HL-60 (cell line): ENCODE data around the gene ARMH2.

ENCODE experiments used
- DNase-seq, 2 experiments: peaks; one replicate each; pipeline ENCODE4 v3.0.0-alpha.2; 2010 to 2020; ENCODE audit warnings: low read depth in 1 of 2, low spot score in 1 of 2
- H3K27ac ChIP-seq: fragments of 250-450 bp; sonication (Bioruptor Pico); replicated peaks from 2 replicates; pipeline ENCODE4 v1.5.1; 2020; ENCODE audit warnings: mild to moderate bottlenecking, moderate library complexity
- H3K27me3 ChIP-seq: fragments of 250-450 bp; sonication (Bioruptor Pico); 2 replicates; pipeline ENCODE4 v1.5.1; 2021; ENCODE audit warnings: mild to moderate bottlenecking, moderate library complexity; ENCODE audit not compliant: insufficient read depth, poor library complexity, severe bottlenecking
- H3K4me3 ChIP-seq: replicated peaks from 2 replicates; pipeline ENCODE4 v1.5.1; 2011; ENCODE audit warnings: mild to moderate bottlenecking, control low read depth, low read length; ENCODE audit not compliant: insufficient read depth
- GABPA ChIP-seq: IDR thresholded peaks from 2 replicates; pipeline ENCODE4 v1.6.1; 2012; ENCODE audit warnings: low read depth
- POLR2AphosphoS5 ChIP-seq: IDR thresholded peaks from 2 replicates; pipeline ENCODE4 v1.6.1; 2012; ENCODE audit warnings: low read depth
- SPI1 ChIP-seq: IDR thresholded peaks from 2 replicates; pipeline ENCODE4 v1.6.1; 2012; ENCODE audit warnings: low read depth, mild to moderate bottlenecking, borderline replicate concordance
- TF ChIP-seq, protein P1 (sequence below): IDR thresholded peaks from 2 replicates; pipeline ENCODE4 v1.6.1; 2012; ENCODE audit warnings: low read depth; ENCODE audit not compliant: insufficient replicate concordance
- TF ChIP-seq, protein P2 (sequence below): IDR thresholded peaks from one replicate; pipeline ENCODE4 v1.5.1; 2011; ENCODE audit warnings: low read length, control low read depth, inconsistent platforms; ENCODE audit not compliant: insufficient read depth

The ARMH2 gene

DNA sequence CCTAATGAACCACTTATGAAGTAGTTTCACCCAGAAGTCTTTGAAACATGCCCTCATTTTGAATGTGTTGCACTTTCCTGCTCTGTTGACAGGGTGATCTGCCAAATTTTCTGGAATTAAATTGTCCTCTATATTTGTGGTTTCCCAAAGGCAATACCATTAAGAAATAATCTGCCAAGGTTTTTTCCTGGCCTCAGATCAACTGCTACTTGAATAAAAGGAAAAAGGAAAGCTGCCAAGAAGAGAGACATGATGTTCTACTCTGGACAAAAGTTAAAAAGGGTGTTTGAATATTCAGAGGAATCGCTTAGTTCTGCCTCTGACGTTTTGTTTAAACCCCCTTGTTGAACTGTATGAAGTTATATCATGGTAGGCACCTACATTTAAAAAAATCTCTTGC is 37.4 kb upstream of the ARMH2 start:
- H3K27ac ChIP-seq, result no peak overlapping the region
- DNase-seq, result no peak
- H3K4me3 ChIP-seq, result no peak overlapping the region
- no peaks in the 10 kb centered on the region for H3K27me3 ChIP-seq
- TF ChIP-seq, protein P1, sequence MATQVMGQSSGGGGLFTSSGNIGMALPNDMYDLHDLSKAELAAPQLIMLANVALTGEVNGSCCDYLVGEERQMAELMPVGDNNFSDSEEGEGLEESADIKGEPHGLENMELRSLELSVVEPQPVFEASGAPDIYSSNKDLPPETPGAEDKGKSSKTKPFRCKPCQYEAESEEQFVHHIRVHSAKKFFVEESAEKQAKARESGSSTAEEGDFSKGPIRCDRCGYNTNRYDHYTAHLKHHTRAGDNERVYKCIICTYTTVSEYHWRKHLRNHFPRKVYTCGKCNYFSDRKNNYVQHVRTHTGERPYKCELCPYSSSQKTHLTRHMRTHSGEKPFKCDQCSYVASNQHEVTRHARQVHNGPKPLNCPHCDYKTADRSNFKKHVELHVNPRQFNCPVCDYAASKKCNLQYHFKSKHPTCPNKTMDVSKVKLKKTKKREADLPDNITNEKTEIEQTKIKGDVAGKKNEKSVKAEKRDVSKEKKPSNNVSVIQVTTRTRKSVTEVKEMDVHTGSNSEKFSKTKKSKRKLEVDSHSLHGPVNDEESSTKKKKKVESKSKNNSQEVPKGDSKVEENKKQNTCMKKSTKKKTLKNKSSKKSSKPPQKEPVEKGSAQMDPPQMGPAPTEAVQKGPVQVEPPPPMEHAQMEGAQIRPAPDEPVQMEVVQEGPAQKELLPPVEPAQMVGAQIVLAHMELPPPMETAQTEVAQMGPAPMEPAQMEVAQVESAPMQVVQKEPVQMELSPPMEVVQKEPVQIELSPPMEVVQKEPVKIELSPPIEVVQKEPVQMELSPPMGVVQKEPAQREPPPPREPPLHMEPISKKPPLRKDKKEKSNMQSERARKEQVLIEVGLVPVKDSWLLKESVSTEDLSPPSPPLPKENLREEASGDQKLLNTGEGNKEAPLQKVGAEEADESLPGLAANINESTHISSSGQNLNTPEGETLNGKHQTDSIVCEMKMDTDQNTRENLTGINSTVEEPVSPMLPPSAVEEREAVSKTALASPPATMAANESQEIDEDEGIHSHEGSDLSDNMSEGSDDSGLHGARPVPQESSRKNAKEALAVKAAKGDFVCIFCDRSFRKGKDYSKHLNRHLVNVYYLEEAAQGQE, result no peak
- TF ChIP-seq, protein P2, sequence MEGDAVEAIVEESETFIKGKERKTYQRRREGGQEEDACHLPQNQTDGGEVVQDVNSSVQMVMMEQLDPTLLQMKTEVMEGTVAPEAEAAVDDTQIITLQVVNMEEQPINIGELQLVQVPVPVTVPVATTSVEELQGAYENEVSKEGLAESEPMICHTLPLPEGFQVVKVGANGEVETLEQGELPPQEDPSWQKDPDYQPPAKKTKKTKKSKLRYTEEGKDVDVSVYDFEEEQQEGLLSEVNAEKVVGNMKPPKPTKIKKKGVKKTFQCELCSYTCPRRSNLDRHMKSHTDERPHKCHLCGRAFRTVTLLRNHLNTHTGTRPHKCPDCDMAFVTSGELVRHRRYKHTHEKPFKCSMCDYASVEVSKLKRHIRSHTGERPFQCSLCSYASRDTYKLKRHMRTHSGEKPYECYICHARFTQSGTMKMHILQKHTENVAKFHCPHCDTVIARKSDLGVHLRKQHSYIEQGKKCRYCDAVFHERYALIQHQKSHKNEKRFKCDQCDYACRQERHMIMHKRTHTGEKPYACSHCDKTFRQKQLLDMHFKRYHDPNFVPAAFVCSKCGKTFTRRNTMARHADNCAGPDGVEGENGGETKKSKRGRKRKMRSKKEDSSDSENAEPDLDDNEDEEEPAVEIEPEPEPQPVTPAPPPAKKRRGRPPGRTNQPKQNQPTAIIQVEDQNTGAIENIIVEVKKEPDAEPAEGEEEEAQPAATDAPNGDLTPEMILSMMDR, result no peak
- no peak for TF ChIP-seq POLR2AphosphoS5
- TF ChIP-seq SPI1, result no peak
- no peak for TF ChIP-seq GABPA

DNA sequence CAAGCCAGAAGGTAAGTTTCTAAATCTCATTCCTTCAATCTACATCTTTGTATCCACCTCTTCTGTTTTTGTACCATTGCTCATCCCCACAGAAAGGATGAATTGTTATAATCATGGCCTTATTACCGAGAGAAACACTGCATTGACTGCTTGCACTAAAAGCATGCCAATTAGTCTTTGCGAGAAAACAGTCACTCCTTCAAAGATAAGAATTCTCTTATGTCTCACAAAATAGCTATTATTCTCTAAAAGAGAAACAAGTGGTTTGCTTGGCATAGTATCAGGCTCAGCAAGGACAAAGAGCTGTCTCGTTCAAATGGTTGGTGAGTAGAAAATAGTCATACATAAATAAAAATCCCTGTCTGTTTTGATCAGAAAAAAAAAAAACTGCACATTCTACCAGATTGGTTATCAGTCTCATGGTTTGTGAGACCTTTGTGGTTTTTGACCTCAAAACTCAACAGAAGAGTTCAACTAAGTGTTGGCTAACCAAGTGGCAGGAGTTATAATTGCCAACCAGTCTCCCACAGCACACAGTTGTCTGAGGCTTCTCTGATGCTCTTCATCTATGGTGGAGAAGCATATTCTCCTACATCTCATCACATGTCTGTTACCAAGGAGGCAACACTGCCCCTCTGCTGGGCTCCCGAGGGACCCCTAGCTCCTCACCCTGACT is 35.1 kb upstream of the ARMH2 start:
- Histone ChIP-seq H3K27me3 (no peaks in the 10 kb centered on the region), H3K4me3 (no peak overlapping the region), H3K27ac (no peak overlapping the region)
- TF ChIP-seq, protein P1, result no peak
- TF ChIP-seq GABPA (no peak), POLR2AphosphoS5 (no peak), SPI1 (no peak)
- TF ChIP-seq, protein P2, result no peak
- DNase-seq, result no peak

DNA sequence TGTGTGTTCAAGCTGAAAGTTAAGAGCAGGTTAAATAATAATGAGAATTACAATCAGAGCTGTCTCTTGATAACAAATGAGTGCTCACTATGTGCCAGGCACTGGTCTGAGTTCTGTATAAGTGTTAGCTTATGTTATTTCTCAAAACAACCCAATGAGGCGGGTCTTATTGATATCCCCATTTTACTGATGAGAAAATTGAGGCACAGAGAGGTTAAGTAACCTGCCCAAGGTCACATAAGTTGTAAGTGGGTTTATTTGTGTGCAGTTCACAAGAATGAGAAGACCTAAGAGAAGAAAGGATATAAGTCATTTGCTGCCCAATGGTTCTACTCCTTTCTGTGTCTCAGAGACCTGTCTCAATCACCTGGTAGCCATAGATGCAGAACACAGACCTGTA is 34.1 kb upstream of the ARMH2 start:
- Histone ChIP-seq H3K27me3 (no peaks in the 10 kb centered on the region), H3K4me3 (no peak overlapping the region), H3K27ac (no peak overlapping the region)
- DNase-seq, result no peak
- TF ChIP-seq POLR2AphosphoS5, result no peak
- TF ChIP-seq, protein P1, result no peak
- no peak for TF ChIP-seq SPI1
- TF ChIP-seq, protein P2, result no peak
- TF ChIP-seq GABPA, result no peak
